ENCODE data around the gene CD8B2. TPM values are rescaled to one million over a fixed set of nuclear protein-coding genes. Genes with fewer than 3 reads are reported as not detected.
A peak's percentile ranks its signal among the peaks of the same experiment; 100 is the strongest.

Gene CD8B2
- total RNA-seq, 1 donor from 2014 or later: not detected

DNA sequence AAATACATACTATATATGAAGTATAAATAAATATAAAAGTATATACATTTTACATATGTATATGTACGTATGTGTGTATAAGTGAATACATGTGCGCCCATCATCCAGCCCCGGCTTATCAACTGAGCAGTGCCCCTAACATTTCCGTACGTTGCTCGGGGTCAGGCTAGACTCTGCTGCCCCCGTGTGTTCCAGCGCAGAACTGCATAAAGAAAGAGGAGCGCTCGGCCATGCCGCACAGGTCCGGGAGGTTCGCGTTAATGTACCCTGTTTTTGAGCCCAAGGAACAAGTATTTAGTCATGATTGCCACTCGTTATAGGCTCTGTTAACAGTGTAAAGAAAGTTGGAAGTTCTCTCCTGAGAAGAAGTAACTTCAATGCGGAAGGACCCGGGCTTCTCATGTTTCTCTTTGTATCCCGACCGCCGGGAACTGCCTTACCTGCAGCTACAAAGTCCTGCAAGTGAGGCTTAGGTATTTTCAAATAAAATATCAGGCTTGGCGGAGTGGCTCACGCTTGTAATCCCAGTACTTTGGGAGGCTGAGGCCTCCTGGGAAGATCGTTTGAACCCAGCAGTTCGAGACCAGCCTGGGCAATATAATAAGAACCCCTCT is 55.7 kb downstream of the CD8B2 start:
- H3K27ac ChIP-seq: no peak overlapping the region
- no peaks in the 10 kb centered on the region for H3K79me2 ChIP-seq (ENCODE audit: low read depth)
- Mint-ChIP-seq H3K4me3 (peak overlapping the region; percentile 71), H3K4me1 (peaks cover 10% of the 10 kb centered on the region), H3K9me3 (no peaks in the 10 kb centered on the region), H3K36me3 (no peaks in the 10 kb centered on the region), H3K27me3 (ENCODE audit: insufficient read depth, low read depth) (peaks cover 7% of the 10 kb centered on the region), H3K27ac (no peak overlapping the region)
- no peak for TF ChIP-seq EZH2 (IDR thresholded peaks at IDR 0.05)
- peak; percentile 88 for TF ChIP-seq CTCF (IDR thresholded peaks at IDR 0.05)
- H3K36me3 ChIP-seq: no peaks in the 10 kb centered on the region
- peak overlapping the region; percentile 72 for H3K4me2 ChIP-seq
- peaks cover 7% of the 10 kb centered on the region for H3F3A ChIP-seq (ENCODE audit: low read depth)
- H3K4me1 ChIP-seq: peaks cover 9% of the 10 kb centered on the region
- H3K4me3 ChIP-seq: peak overlapping the region; percentile 34
- peak; percentile 77 for DNase-seq (ENCODE audit: low spot score)
- no peaks in the 10 kb centered on the region for H3K9me3 ChIP-seq (ENCODE audit: low read depth)
- peaks cover 18% of the 10 kb centered on the region for H3K27me3 ChIP-seq
- H2AFZ ChIP-seq (replicated peaks): peak overlapping the region; percentile 86
- no peaks in the 10 kb centered on the region for H4K20me1 ChIP-seq (ENCODE audit: low read depth)
- no peak overlapping the region for H3K9ac ChIP-seq

- H3K4me1 ChIP-seq: no peaks in the 10 kb centered on the region
- no peak overlapping the region for H3K9ac ChIP-seq
- TF ChIP-seq CTCF (IDR thresholded peaks at IDR 0.05) (peak; percentile 16), EZH2 (IDR thresholded peaks at IDR 0.05) (no peak)
- Mint-ChIP-seq H3K4me1 (peaks cover 5% of the 10 kb centered on the region), H3K27me3 (ENCODE audit: insufficient read depth, low read depth) (peaks cover 3% of the 10 kb centered on the region), H3K4me3 (no peak overlapping the region), H3K9me3 (no peaks in the 10 kb centered on the region), H3K27ac (no peak overlapping the region), H3K36me3 (no peaks in the 10 kb centered on the region)
- H3F3A ChIP-seq (ENCODE audit: low read depth): no peaks in the 10 kb centered on the region
- H3K36me3 ChIP-seq: no peaks in the 10 kb centered on the region
- H3K4me3 ChIP-seq: no peak overlapping the region
- H3K9me3 ChIP-seq (ENCODE audit: low read depth): no peaks in the 10 kb centered on the region
- no peak overlapping the region for H2AFZ ChIP-seq (replicated peaks)
- no peak for DNase-seq (ENCODE audit: low spot score)
- H3K79me2 ChIP-seq (ENCODE audit: low read depth): no peaks in the 10 kb centered on the region
- no peak overlapping the region for H3K27ac ChIP-seq
- H4K20me1 ChIP-seq (ENCODE audit: low read depth): no peaks in the 10 kb centered on the region
- peaks cover 18% of the 10 kb centered on the region for H3K27me3 ChIP-seq
- H3K4me2 ChIP-seq: no peak overlapping the region
Observed at GRCh38 chr2:106545007-106545406, 57.8 kb downstream of the CD8B2 start.

GRCh38 chr2:106546391-106546990 is 59.3 kb downstream of the CD8B2 start:
- H4K20me1 ChIP-seq (ENCODE audit: low read depth): no peaks in the 10 kb centered on the region
- no peaks in the 10 kb centered on the region for H3K36me3 Mint-ChIP-seq
- H3K27me3 ChIP-seq: peaks cover 18% of the 10 kb centered on the region
- H3K9ac ChIP-seq: no peak overlapping the region
- no peaks in the 10 kb centered on the region for H3K9me3 ChIP-seq (ENCODE audit: low read depth)
- H3K4me3 ChIP-seq: no peak overlapping the region
- H3K79me2 ChIP-seq (ENCODE audit: low read depth): no peaks in the 10 kb centered on the region
- peaks cover 3% of the 10 kb centered on the region for H3K27me3 Mint-ChIP-seq (ENCODE audit: insufficient read depth, low read depth)
- H3K27ac ChIP-seq: no peak overlapping the region
- H2AFZ ChIP-seq (replicated peaks): no peak overlapping the region
- no peak overlapping the region for H3K4me2 ChIP-seq
- no peaks in the 10 kb centered on the region for H3K9me3 Mint-ChIP-seq
- H3K4me1 Mint-ChIP-seq: peaks cover 5% of the 10 kb centered on the region
- H3K4me3 Mint-ChIP-seq: no peak overlapping the region
- TF ChIP-seq CTCF (IDR thresholded peaks at IDR 0.05): no peak
- TF ChIP-seq EZH2 (IDR thresholded peaks at IDR 0.05): no peak
- no peak for TF ChIP-seq EZH2phosphoT487 (IDR thresholded peaks at IDR 0.05)
- no peaks in the 10 kb centered on the region for H3F3A ChIP-seq (ENCODE audit: low read depth)
- no peaks in the 10 kb centered on the region for H3K36me3 ChIP-seq
- no peaks in the 10 kb centered on the region for H3K4me1 ChIP-seq
- DNase-seq (ENCODE audit: low spot score): no peak
- H3K27ac Mint-ChIP-seq: no peak overlapping the region

Data from neural progenitor cell (in vitro differentiated cells).